Loucy (cell line): Measurements from ENCODE around the gene KNL1.

Source experiments
- H2AFZ ChIP-seq: fragments of 200-600 bp; sonication (generic); 2 replicates; pipeline ENCODE4 v1.6.0; 2016; ENCODE audit warnings: antibody characterized with exemption, mild to moderate bottlenecking, low read length, moderate library complexity
- H3F3A ChIP-seq: fragments of 200-600 bp; 2 replicates; pipeline ENCODE4 v1.6.0; 2016; ENCODE audit warnings: antibody characterized with exemption, low read depth, mild to moderate bottlenecking
- H3K27me3 ChIP-seq: fragments of 200-600 bp; sonication (generic); 2 replicates; pipeline ENCODE4 v1.6.1; 2014; ENCODE audit warnings: low read length, mild to moderate bottlenecking; ENCODE audit not compliant: insufficient read depth, poor library complexity, severe bottlenecking
- H3K36me3 ChIP-seq: fragments of 200-600 bp; sonication (generic); 2 replicates; pipeline ENCODE4 v1.6.1; 2016; ENCODE audit warnings: low read length; ENCODE audit not compliant: insufficient read depth
- H3K4me1 ChIP-seq: fragments of 200-600 bp; sonication (generic); 2 replicates; pipeline ENCODE4 v1.5.1; 2014; ENCODE audit warnings: low read length, mild to moderate bottlenecking; ENCODE audit not compliant: insufficient read depth, poor library complexity, severe bottlenecking
- H3K4me2 ChIP-seq: fragments of 200-600 bp; sonication (generic); 2 replicates; pipeline ENCODE4 v1.6.0; 2014; ENCODE audit warnings: antibody characterized with exemption, low read length, low read depth, mild to moderate bottlenecking; ENCODE audit not compliant: poor library complexity, severe bottlenecking
- H3K4me3 ChIP-seq: fragments of 200-600 bp; sonication (generic); 2 replicates; pipeline ENCODE4 v1.5.1; 2014; ENCODE audit warnings: low read length, mild to moderate bottlenecking, mixed read lengths; ENCODE audit not compliant: poor library complexity, severe bottlenecking
- H3K79me2 ChIP-seq: fragments of 200-600 bp; sonication (generic); 2 replicates; pipeline ENCODE4 v1.6.1; 2014; ENCODE audit warnings: low read length; ENCODE audit not compliant: insufficient read depth
- H3K9ac ChIP-seq: fragments of 200-600 bp; sonication (generic); 2 replicates; pipeline ENCODE4 v1.6.0; 2014; ENCODE audit warnings: mild to moderate bottlenecking, low read depth, low read length, moderate library complexity; ENCODE audit not compliant: poor library complexity, severe bottlenecking
- H3K9me2 ChIP-seq: fragments of 200-600 bp; sonication (generic); replicated peaks from 2 replicates; pipeline ENCODE4 v1.6.1; 2016; ENCODE audit warnings: low read depth, low read length, mixed read lengths
- H3K9me3 ChIP-seq: fragments of 200-600 bp; sonication (generic); 2 replicates; pipeline ENCODE4 v1.6.1; 2014; ENCODE audit warnings: mild to moderate bottlenecking, antibody characterized with exemption, low read length, low read depth; ENCODE audit not compliant: insufficient read depth
- H4K20me1 ChIP-seq: fragments of 200-600 bp; sonication (generic); 2 replicates; pipeline ENCODE4 v1.6.0; 2014; ENCODE audit warnings: antibody characterized with exemption, low read length, mild to moderate bottlenecking; ENCODE audit not compliant: insufficient read depth, poor library complexity, severe bottlenecking
- EZH2phosphoT487 ChIP-seq: fragments of 200-600 bp; IDR thresholded peaks from 2 replicates; pipeline ENCODE4 v1.6.1; 2018; ENCODE audit warnings: antibody characterized with exemption, mild to moderate bottlenecking, moderate library complexity, borderline replicate concordance
- TF ChIP-seq, protein P1 (sequence below): fragments of 200-600 bp; sonication (generic); conservative IDR thresholded peaks from 2 replicates; pipeline ENCODE4 v1.5.1; 2014; ENCODE audit warnings: mild to moderate bottlenecking, antibody characterized with exemption, low read length

KNL1 gene

DNA sequence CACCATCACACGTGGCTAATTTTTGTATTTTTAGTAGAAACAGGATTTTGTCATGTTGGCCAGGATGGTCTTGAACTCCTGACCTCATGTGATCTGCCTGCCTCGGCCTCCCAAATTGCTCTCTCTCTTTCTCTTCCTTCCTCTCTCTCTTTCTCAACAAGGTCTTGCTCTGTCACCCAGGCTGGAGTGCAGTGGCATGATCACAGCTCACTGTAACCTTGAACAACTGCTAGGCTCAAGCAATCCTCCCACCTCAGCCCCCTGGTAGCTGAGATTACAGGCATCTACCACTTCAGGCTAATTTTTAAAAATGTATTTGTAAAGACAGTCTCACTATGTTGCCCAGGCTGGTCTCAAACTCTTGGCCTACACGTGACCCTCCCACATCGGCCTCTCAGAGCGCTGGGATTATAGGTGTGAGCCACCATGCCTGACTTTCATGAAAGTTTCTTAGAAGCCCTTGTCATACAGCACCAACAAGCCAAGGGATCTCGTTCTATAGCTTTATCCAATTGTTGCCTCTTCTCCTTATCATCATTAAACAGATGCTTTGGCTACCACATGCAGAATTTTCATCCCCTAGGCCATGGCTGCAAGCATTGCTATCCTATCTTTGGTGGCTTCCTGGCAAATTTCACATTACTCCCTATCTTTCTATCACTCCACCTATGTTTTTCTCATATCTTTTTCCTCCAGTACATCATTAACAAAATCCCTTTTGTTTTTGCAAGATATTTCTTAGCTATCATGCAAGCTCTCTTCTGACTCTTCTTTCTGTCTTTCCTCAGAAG is 34.9 kb upstream of the KNL1 start:
- Histone ChIP-seq H3K79me2 (peaks cover 20% of the 10 kb centered on the region), H3K4me1 (peaks cover 33% of the 10 kb centered on the region), H3K9me2 (no peaks in the 10 kb centered on the region), H3K9me3 (no peaks in the 10 kb centered on the region), H3K4me3 (no peak overlapping the region), H3K27me3 (no peaks in the 10 kb centered on the region), H3F3A (no peaks in the 10 kb centered on the region), H3K9ac (no peak overlapping the region), H4K20me1 (peaks cover 2% of the 10 kb centered on the region), H3K36me3 (peaks cover 13% of the 10 kb centered on the region; the same call in 1 of the 2 replicates), H3K4me2 (peak overlapping the region; percentile 54), H2AFZ (no peak overlapping the region)
- no peak for TF ChIP-seq EZH2phosphoT487

DNA sequence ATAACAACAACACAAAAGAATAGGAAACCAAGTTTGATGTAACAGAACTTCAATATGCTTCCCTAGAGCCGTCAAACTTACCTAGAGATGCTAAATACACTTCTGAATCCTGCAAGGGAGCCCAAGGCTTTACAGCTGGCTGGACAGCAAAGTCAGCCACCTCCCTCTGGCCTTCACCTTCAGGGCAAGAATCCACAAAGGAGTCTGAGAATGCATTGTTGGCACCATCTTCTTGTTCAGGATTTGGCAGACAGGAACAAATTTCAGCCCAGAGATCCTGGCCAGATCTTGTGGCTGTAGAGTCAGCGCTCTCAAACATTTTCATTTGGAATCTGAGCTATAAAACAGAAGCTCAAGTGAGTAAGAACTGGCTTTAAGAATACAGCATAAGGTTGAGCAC is 31.4 kb upstream of the KNL1 start:
- Histone ChIP-seq H3K27me3 (no peaks in the 10 kb centered on the region), H4K20me1 (peaks cover 4% of the 10 kb centered on the region), H3K4me3 (no peak overlapping the region), H3K9ac (no peak overlapping the region), H3K36me3 (no peaks in the 10 kb centered on the region), H3K4me2 (peak overlapping the region; percentile 41), H3K79me2 (peaks cover 26% of the 10 kb centered on the region), H3K9me3 (no peaks in the 10 kb centered on the region), H2AFZ (no peak overlapping the region), H3K9me2 (no peaks in the 10 kb centered on the region), H3F3A (no peaks in the 10 kb centered on the region), H3K4me1 (peaks cover 34% of the 10 kb centered on the region)
- TF ChIP-seq, protein P1, sequence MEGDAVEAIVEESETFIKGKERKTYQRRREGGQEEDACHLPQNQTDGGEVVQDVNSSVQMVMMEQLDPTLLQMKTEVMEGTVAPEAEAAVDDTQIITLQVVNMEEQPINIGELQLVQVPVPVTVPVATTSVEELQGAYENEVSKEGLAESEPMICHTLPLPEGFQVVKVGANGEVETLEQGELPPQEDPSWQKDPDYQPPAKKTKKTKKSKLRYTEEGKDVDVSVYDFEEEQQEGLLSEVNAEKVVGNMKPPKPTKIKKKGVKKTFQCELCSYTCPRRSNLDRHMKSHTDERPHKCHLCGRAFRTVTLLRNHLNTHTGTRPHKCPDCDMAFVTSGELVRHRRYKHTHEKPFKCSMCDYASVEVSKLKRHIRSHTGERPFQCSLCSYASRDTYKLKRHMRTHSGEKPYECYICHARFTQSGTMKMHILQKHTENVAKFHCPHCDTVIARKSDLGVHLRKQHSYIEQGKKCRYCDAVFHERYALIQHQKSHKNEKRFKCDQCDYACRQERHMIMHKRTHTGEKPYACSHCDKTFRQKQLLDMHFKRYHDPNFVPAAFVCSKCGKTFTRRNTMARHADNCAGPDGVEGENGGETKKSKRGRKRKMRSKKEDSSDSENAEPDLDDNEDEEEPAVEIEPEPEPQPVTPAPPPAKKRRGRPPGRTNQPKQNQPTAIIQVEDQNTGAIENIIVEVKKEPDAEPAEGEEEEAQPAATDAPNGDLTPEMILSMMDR = no peak
- TF ChIP-seq EZH2phosphoT487 = no peak

DNA sequence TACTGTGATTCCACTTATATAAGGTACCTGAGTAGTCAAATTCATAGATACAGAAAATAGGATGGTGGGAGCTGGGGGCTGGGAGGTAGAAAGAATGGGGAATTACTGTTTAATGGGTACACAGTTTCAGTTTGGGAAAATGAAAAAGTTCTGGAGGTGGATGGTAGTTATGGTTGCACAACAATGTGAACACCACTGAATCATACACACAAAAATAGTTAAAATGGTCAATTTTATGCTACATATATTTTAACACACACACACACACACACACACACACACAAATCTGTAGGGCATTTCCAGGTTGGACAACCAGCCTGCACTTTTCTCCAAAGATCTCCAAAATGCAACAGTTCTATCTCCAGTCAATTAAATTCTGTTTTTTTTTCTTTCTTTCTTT is 30.6 kb upstream of the KNL1 start:
- no peak overlapping the region for H3K9ac ChIP-seq
- peaks cover 4% of the 10 kb centered on the region for H4K20me1 ChIP-seq
- H3K79me2 ChIP-seq = peaks cover 26% of the 10 kb centered on the region
- H3K4me3 ChIP-seq = peak overlapping the region; percentile 91
- peaks cover 30% of the 10 kb centered on the region for H3K4me1 ChIP-seq
- no peaks in the 10 kb centered on the region for H3K27me3 ChIP-seq
- no peaks in the 10 kb centered on the region for H3K36me3 ChIP-seq
- no peak for TF ChIP-seq EZH2phosphoT487
- TF ChIP-seq, protein P1 = no peak
- H3F3A ChIP-seq = no peaks in the 10 kb centered on the region
- H3K9me3 ChIP-seq = no peaks in the 10 kb centered on the region
- H3K9me2 ChIP-seq = no peaks in the 10 kb centered on the region
- H2AFZ ChIP-seq = no peak overlapping the region
- H3K4me2 ChIP-seq = peak overlapping the region; percentile 95
